GM19468 (cell line): Measurements from ENCODE around the gene SLC7A8.

Experiments used
- ATAC-seq: cut with Tn5 transposase; IDR thresholded peaks from one replicate; pipeline ENCODE4 v1.9.1; 2021; ENCODE audit warnings: mild to moderate bottlenecking, moderate library complexity, moderate number of reproducible peaks; ENCODE audit not compliant: unreplicated experiment; ENCODE audit errors: extremely low read depth

Gene SLC7A8

DNA sequence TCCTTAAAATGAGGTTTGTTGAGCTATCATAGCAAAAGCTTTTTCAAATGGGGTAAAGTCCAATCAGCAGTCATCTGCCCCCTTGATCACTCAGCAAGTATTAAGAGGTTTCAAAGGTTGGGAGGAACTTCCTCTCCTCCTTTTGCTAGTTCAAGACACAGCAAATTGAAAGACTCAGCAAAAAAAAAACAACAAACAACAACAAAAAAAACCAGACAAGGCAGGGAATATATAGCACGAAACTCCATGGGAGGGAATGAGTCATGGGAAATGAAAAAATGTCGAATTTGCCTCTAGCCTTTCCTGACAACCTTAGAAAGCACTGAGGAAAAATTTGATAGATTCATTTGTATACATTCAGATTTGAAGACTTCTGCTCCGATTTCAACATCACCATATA, 1.6 kb upstream of the SLC7A8 start:
- no peak for ATAC-seq

DNA sequence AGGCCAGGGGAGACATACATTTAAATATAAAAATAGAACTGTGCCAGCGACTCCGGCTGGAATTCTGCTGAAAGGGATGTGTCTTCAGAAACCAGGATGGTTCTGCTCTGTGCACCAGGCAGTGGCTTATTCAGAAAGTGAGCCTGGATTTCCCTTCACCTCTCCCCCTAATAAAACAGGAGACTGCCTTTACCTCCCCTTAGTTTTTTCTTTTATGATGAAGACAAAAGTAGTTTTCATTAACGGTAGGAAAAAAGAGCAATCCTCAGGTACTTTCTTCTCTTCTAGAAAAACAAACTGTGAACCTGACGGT, 346 bp downstream of the SLC7A8 start:
- ATAC-seq: no peak

DNA sequence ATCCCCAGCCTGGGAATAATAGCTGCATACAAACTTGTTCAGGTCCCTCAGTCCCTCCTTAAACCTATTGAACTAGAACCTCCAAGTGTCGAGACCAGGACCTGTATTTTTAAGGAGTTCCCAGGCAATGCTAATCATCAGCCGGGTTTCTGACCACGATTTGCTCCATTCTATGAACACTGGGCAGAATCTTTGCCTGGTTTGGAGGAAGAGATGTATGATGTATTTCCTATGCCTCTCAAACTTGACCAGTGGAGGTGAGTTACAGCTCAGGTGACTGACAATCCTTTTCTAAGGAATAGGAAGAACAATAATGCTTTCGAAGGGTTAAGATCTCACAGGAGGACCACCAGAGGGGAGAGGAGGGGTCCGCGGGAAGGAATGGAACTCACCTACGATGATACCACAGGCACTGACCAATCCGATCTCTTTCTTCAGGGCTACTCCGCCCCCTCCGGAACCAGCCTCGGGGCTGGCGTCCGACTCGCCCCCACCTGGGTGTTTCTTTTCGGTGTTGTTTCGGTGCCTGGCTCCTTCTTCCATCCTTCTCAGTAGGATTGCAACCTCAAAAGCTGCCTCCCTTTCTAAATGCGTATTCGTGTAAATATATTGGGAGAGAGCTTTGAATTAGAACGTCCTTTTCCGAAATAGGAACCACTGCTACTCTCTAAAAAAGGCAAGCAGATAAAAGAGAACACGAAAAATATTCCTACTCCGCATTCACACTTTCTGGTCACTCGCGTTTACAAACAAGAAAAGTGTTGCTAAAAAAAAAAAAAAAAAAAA, 895 bp downstream of the SLC7A8 start:
- no peak for ATAC-seq

DNA sequence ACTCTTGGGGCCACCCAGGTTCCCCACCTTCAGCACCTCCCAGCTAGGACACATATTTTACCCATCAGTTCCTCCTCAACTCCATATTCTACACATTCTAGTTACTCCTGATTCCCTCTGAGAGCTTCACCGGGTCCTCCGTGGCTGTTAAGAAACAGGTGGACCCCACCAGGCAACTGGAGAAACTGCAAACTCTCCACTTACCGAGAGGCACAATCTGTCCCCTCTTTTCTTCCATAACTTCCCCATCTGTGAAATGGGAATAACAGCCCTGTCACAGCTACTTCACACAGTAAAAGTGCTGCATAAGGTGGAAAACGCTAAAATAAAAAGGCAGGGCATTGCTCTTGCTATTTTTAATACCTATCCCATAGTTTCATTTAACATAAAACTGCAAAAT, 1.5 kb downstream of the SLC7A8 start:
- ATAC-seq: no peak

DNA sequence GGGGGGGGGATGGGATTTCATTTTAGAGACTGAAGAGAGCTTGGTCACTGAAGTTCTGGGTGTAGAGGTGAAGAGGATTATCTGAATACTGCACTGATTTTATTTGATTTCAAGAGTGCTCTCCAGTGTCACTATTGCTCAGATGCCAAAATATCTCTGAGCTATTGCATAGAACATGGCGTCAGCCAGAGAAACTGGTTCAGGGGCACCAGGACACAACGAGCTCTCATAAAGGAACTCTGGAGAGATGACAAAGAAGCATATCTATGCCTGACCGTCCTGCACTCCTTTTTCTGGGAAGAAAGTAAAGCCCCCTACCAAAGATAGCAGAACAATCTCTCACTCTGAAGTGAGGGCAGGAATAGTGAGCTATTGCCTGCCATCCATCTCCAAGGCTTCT, 2.0 kb downstream of the SLC7A8 start:
- ATAC-seq: no peak

DNA sequence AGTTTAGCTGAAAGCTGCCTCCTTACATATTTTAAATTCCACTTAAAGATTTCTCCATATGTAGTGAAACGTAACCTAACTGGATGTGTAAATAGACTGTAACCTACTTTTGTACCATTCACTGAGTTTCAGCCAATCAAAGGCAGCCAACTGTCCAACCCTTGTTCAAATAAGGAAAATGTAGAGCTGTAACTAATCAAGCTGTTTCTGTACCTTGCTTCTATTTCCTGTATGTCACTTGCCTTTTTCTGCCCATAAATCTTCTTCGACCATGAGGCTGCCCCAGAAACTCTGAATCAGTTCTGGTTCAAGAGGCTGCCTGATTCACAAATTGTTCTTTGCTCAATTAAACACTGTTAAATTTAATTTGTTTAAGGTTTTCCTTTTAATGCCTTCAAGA, 6.3 kb downstream of the SLC7A8 start:
- no peak for ATAC-seq

DNA sequence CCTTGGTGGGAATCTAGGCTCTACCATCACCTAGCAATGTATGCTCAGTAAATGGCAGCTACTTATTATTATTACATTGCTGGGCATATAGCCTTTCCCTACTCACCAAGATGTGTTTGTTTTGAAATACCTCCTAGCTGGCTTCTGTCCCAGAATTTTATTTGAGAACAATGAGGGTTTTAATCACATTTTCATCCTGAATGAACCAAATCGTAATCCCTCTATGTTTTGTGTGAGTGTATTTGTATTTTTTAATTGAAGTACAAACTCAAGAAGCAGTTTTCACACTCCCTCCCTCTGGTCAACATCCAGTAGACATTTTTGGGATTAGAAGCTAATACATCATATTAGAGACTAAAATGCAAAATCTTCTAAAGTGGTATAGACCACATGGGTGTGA, 7.6 kb downstream of the SLC7A8 start:
- no peak for ATAC-seq

DNA sequence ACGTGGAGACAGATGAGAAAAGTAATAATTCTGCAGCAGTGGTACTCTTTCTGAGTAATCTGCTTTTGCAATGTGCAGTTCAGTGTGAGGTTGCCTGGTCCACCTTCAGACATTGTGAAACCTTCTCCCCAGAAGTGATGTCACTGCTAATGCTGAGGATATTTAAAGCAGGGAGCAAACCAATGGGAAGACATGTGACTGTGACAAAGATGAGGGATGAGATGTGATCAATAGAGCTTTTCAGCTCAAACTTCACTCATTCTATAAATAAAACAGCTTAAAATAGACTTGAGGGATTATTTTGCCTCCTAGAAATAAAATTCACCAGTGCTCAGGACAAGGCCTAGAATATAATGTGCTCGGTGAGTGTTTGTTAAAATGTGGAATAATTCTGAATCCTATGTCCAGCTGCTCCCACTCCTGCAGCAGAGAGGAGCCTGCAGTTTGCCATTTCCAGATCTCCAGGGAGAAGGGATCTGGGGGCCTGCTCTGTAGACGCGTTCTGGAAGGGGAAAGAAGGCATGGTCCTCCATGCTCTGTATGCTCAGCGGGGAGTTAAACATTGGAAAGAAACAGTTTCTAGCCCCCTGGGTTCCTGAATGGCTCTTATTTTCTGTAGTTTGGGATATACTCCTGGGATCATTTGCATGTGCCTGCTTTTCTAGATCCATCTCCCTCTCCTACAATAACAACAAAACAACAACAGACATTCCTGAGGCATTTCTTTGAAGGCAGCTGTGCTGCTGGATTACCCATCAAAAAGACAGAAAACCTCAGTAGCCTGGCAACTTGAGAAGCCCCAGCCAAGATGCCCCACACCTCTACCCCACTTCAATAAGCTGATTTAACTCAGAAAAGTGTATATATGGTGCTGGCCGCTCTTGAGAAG, 8.9 kb downstream of the SLC7A8 start:
- ATAC-seq: no peak

DNA sequence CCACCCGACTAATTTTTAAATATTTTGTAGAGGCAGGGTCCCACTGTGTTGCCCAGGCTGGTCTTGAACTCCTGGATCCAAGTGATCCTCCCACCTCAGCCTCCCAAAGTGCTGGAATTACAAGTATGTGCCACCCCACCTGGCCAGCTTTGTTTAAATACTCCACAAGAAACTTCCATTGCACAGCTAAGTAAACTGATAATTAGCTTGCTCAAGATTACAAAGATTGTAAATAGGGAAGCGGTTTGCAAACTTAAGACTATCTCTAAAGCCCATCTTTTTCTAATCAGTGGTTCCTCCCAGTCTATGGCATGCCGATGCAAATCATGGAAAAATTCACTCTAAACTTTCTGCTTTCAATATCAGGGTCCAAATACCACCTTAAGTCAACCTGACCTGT, 9.7 kb downstream of the SLC7A8 start:
- no peak for ATAC-seq

DNA sequence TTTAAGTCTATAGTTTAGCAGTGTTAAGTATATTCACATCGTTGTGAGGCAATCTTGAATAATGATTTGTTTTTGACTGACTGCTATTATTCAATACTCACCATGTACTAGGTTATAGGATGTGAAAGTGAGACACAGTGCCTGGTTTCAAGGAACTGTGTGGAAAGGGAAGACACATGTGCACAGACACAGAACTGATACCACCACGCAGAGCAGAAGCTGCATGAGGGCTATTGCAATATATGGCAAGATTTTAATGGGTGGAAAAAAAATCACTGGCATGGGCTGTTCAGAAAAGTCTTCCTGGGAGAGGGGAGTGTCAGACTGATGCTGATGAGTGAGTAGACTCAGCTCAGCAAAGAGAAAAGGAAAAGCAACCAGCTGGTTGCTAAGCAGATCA, 10.4 kb downstream of the SLC7A8 start:
- ATAC-seq: no peak

DNA sequence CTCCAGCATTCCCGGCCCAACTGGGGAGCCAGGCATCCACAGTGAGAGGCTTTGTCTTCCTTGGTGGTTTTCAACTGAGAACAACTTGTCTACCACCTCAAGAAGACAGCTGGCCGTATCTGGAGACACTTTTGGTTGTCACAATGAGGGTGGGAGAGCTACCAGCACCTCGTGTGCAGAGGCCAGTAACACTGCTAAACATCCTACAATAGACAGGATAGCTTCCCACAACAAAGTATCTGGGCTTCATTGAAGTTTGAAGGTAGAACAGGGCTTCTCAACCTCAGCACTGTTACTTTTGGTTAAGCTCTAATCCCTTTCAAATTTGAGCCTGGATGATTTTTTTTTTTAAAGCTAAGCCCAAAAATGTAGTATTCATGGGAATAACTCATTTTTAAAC, 10.9 kb downstream of the SLC7A8 start:
- ATAC-seq: no peak

DNA sequence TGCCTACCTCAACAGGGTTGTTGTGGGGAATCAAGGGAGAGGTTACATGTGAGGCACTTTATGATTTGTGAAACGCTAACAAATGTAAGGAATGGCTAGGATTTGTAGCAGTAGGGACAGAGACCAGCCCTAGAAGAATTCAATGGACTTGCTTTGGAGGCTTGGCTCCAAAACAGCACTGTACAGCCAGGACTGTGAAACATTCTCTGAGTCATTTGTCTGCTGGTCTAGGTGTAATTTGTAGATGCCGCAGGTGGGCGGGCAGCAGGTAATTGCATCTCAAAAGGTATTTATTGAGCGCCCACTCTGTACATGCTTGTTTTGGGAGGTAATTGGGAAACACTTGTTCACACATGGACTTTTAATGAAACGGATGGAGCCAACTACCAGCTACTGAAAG, 11.4 kb downstream of the SLC7A8 start:
- ATAC-seq: no peak

DNA sequence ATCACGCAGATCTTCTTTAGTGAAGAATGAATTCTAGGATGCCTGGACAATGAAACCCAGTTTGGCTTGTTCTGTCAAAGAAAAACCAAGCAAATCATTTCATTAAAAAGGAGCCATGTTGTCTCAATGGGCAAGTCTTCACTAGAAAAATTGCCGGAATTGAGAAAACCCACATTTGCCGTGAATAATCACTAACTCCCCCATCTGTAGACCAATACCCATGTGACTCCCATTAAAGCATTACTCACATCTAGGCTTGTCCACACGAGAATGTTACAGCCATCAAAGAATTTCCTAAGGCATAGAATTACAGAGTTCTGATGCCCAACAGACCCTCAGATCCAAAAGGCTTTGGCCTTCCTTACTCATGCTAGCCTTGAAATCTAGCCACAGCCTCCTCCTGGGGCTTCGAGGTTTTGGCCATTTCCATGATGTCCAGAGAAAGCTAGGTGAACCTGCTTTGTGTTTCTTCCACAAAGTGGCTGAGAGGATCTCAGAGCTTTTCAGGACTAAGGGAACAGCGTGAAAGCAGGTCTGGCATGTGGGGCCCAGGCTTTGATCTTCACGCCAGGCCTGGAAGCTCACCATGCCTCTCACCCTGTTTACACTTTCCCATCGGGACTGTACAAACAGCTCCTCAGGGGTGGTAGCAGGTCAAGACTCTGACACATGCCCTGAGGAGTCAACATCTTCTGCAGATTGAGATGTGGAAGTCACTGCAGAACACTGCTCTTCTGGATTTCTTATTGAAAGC, 12.1 kb downstream of the SLC7A8 start:
- ATAC-seq: no peak

DNA sequence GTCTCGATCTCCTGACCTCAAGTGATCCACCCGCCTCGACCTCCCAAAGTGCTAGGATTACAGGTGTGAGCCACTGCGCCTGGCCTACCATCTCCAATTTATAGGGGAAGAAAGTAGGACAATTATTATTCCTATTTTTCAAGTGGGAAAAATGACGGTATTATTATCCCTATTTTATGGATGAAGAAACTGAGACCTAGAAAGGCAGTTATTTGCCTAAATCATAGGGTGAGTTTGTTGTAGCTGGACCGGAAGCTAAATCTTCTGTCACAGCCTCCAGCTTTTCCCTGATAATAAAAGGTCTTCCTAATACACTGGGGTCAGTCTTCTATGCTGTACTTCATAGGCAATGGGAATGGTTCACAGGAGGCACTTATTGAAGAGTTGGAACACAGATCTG, 13.8 kb downstream of the SLC7A8 start:
- ATAC-seq: no peak

DNA sequence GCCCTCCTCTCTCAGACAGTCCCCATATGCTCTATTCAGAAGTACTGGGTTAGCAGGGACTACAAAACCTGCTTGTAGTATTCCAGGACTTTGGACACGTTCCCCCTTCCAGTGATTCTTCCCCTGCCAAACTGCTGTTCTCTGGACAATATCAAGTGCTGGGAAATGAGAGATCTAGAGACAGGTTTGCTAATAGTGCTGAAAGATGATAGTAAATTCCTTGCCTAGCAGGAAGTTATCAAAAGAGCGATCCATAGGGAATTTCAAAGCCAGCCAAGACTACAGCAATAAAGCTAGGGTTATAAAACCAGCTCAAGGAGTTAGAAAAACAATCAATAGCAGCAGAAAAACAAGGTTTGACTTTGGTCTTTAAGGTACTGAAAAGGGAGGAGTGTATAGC, 15.2 kb downstream of the SLC7A8 start:
- ATAC-seq: no peak

DNA sequence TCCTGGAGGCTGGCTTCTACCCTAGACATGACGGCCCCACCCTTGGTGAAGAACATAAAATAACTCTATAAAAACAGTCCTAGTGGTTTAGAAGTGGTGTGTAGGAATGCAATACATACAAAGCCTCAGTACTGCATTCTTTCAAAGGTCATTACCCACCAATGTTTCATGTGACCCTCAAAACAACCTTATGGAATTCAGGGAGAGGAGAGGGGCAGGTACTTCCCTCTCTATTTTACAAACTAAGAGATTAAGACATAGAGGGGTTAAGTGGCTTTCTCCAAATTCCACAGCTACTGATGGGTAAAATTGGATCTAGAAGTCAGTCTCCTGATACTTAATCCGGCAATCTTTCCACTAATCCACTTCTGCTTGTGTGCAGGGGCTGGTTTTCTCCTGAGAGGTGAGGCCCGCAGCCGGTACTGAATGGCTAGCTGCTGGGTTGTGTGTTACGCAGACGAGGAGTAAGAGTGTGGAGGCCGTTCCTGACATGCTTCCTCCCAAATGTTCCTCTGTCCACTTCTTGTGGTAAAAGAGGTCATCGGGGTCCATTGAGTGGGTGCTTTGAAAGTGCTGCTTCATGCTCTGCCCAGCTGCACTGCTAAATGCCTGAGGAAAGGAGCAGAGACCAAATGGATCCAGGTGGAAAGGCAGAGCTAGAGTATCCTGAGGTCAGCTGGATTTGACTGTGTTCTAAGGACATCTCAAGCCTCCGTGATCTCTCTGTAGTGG, 16.2 kb downstream of the SLC7A8 start:
- no peak for ATAC-seq

DNA sequence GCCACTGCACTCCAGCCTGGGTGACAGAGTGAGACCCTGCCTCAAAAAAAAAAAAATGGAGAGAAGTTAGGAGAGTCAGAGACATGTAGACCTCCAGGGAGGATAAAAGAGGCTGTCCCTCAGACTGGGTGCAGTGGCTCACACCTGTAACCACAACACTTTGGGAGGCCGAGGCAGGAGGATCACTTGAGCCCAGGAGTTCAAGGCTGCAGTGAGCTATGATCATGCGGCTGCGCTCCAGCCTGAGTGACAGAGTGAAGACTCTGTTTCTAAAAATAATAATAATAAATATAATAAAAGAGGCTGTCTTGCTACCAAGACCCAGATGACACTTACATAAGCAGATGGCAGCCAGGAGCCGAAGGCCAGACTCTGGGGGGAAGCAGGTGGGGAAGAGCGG, 18.5 kb downstream of the SLC7A8 start:
- no peak for ATAC-seq

DNA sequence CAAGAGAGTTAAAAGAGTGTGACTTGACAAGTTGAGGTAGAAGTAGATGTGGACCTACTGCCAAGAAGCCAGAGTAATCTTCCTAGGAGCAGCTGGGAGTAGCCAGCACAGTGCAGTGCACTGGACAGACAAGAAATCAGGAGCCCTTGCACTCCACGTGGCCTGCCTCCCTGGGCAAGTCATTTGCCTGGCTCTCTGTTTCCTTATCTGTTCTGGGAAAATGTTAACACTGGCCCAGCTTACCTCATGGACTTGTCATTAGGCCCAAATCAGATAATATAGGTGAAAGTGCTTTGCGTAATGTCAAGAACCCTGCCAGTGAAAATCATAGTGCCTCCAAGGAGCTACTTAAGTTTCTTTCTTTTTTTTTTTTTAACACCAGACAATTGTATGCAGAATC, 19.2 kb downstream of the SLC7A8 start:
- ATAC-seq: no peak

DNA sequence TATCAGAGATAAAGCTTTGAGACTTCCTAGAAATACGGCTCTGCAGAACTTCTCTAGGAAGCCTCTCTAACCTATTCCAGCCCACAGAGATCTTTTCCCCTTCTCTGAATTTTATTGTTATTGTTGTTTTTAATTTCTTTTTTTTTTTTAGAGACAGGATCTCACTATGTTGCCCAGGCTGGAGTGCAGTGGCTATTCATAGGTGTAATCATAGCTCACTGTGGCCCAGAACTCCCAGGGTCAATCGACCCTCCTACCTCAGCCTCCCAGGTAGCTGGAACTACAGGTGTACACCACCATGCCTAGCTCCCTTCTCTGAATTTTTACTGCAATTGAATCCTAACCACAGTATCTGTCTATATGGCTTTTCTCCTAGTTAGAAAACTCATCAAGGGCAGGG, 19.6 kb downstream of the SLC7A8 start:
- ATAC-seq: no peak

DNA sequence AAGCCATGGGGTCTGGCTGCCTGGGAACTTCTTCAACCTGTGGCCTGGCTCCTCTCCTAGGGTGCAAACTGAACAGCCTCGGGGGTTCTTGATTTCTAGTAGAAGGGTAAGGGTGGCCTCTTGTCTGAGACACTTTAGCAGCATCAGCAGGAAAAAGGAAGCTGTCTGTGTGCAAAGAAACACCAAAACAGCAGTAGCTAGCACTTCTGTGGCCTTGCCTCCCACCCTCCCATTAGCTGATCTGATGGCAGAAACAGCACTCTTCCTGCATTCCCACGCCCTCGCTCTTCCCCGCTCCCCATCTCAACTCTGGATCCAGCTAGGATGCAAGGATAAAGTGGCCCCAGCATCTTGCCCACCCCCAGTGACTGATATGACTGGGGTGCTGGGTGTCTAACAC, 20.7 kb downstream of the SLC7A8 start:
- ATAC-seq: no peak
